HG03045 (cell line): ENCODE data around the gene MAP2K5.

Source experiments
- ATAC-seq: cut with Tn5 transposase; IDR thresholded peaks from one replicate; pipeline ENCODE4 v1.9.1; 2021; ENCODE audit warnings: mild to moderate bottlenecking, moderate library complexity; ENCODE audit not compliant: unreplicated experiment

Gene MAP2K5

DNA sequence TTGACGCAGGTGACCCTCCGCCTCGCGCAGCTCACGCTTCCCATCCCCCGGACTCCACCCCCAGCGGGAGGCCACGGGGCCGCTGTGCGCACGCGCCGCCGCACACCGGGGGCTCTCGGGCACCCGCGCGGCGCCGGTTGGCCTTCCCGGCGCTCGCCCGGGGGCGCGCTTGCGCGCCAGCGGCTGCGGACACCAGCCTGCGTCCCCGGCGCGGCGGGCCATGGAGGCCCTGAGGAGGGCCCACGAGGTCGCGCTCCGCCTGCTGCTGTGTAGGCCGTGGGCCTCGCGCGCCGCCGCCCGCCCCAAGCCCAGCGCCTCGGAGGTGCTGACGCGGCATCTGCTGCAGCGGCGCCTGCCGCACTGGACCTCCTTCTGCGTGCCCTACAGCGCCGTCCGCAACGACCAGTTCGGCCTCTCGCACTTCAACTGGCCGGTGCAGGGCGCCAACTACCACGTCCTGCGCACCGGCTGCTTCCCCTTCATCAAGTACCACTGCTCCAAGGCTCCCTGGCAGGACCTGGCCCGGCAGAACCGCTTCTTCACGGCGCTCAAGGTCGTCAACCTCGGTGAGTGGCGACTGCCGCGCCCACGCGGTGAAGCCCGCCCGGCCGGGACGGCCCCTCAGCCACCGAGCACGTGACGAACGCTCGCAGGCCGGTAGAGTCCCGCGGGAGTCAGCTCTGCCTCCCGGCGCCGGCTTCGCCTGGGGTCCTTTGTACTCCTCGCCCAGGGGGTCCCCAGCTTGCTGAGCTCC, 21.3 kb upstream of the MAP2K5 start, which contains the start of gene C15orf61:
Gene C15orf61 (plus strand): TSS at position 103 of the 754 bp plus-strand sequence. CDS start 118 bp downstream, at position 221.
- ATAC-seq = peak; percentile 82

DNA sequence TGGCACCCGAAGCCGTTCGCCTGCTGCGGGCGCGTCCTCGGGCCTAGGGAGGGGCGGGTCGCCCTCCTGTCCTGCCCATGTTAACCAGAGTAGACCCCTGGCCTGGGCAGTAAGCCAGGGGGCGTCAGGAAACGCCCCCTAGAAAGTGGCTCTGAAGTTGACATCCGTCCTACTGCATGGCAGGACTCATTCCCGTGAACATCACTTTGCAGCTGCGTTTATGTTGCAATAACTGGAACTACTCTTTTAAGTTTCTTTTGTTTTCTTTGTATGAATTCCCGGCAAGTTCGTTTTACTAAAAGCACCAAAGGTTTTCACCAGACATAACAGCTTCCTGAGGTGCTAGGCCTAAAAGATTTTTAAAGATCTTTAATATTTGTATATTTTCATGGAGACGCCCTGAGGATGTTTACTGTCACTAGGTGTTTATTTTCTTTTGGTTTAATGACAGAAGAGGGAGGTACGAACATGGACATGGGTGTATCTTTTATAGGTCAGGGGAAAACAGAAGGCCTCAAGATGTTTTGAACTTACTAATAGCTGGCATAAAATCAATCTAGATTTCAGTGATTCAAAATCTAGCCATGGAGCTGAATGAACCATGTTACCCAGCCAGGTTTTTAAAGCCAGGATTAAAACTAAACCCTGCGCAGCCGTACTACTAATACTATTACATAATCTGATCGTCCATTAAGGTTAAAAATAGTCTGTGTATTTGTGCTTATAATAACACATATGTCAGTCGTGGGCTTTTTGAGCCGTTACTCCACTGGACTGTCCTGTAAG, 20.5 kb upstream of the MAP2K5 start:
- ATAC-seq = no peak

DNA sequence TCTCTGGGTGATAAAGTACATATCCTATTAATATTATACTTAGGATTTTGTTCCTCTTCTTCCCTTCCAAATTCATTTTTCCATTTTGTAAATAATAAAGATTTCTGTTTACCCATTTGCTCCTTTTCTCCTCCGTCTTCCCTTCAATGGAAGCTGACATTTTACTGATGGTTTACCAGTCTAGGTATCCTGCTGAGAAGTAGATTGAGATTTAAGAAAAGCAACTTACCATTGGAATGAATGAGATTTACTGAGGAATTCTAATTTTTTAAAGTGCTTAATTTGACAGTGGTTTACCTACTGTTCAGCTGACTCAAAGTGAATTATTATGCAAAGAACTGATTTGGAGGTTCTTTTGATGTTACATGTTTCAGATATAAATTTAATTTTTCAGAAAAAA, 19.2 kb upstream of the MAP2K5 start:
- ATAC-seq = no peak

DNA sequence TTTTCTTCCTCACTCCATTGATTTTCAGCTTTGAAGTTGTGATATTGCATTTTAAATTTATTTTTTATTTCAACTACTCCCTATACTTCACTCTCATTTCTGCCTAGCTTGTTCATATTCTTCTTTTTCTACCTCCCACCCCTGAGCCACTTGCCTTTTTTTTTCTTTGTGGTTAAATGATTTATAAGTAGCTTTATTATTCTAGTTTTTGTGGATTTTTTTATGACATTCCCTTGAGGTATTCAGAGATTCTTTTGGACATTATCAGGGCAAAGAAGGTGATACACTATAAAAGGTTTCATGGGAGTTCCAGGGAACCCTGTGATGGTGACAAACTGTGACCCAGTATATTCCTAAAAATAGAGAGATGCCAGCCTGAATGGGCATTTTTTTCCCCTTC, 18.3 kb upstream of the MAP2K5 start:
- ATAC-seq = no peak

DNA sequence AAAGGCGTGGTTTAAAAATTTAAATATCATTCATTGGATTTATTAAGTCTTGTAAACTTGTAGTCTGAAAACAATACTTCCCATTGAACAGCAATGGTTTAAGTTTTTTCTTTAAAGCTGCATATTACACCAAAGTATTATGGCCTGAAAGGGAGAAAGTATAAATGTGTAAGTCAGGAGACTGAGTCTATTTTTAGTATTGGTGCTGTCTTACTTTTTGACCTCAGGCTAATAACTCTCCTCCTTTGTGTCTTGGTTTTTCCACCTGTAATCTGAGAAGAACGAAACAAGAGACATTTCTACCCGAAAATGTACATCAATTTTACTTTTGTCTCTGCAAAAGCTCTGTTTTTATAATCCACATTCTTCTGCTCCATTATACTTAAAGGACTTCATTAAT, 14.0 kb upstream of the MAP2K5 start:
- no peak for ATAC-seq

DNA sequence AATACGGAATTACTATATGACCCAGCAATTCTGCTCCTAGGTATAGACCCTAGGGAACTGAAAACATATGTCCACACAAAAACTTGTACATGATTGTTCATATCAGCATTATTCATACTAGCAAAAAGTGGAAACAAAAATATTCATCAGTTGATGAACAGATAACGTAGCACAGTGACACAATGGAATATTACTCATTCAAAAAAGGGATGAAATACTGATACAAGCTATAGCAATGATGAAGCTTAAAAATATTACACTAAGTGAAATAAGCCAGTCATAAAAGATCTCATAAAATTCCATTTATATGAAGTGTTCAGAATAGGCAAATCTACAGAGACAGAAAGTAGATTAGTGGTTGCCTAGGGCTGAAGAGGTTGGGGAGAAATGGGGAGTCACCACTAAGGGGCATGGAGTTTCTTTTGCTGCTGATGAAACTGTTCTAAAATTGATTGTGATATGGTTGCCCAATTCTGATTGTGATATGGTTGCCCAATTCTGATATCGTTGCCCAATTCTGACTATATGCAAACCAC, 11.1 kb upstream of the MAP2K5 start:
- no peak for ATAC-seq

DNA sequence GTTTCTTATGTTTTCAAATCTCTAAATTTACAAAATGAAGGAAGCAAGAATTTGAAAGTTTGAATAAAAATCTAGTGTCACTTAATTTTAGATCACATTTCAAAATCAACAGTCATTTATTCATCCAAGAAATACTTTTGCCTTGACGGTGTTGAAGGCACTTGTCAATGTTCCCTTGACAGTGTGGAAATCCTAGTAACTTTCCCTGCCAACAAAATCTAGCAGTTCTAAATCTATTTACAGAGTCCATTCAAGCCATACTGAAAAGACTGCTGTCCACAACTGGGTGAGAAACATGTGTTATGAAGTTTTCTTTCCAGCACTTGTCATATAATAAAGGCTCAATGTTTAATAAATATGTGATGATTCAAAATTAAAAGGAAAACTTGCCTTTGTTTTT, 8.6 kb upstream of the MAP2K5 start:
- no peak for ATAC-seq

DNA sequence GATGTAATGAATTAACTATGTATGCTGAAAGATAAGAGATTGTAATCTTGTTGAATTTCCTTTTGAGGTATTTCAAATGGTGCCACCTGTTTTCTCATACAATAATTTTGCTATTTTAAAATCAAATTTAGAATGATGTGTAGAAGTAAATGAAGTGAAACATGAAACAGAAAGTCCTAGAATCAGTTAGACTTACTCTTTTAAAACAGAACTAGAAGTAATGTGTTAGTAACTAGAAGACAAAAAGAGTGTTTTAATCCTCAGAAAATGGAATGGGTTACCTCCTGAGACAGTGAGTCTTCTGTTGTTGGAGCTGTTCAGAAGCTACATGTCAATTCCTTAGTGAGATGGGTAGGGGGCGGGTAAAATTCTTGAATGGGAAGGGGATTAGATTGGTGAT, 8.1 kb upstream of the MAP2K5 start:
- no peak for ATAC-seq

DNA sequence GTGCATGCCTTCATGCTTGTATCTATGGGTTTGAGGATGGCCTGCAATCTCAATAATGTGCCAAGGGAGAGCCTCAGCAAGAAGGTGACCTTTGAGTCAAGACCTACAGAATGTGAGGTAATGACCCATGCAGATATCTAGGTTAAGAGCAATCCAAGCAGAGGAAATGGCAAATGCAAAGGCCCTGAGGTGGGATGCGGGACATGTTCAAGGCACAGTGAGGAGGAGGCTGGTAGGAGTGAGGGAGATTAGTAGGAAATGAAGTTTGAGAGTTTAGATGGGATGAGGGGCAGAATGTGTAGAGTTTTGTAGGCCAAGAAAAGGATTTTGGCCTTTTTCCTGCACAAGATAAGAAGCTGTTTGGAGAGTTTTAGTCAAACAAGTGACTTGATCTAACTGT, 4.7 kb upstream of the MAP2K5 start:
- ATAC-seq = no peak

DNA sequence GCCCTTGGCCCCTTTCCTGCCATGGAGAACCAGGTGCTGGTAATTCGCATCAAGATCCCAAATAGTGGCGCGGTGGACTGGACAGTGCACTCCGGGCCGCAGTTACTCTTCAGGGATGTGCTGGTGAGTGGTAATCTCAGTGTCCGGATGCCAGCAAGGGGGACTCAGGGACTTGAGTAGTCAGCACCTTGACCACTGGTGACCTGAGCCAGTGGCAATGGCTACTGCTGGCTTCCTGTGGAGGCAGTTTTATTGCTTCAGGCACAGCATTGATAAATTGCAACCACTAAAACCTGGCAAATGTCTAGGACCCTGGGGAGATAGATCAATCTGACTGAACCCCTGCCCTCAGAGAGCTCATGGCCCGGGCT, 830 bp downstream of the MAP2K5 start:
- no peak for ATAC-seq

DNA sequence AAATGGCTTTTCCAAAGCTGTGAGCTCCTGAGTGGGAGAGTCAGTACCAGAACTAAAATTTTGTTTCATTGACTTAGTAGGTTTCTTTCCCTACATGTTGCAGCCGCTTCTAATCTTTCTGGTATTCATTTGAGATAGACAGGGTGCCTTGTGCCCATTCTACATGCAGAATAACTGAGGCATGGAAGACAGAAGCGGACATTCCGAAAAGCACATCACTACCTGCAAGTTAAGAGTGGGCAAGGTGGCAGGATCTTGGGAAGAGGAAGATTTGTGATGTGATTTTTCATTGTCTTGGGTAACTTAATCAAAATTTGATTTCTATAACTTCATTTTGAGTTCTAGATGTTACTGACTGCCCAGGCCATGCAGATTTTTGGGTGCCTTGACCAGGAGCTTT, 2.0 kb downstream of the MAP2K5 start:
- ATAC-seq = no peak

DNA sequence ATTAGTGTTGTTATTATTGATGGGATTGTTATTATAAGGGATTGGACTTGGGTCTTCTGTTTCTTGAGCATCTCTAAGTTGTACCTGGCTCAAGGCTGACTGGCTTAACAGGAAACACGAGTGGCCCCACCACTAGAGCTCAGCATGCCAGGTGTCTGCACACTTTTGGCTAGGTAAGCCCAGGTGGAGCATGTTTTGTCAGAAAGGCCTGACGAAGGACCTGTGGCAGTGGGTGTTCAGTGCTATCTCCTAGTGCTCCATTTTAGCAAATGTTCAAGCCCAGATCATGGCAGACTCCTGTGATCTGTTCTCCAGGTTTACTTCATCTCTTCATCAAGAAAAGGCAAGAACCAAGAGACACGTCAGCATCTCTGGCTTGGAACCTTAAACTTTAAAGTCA, 3.4 kb downstream of the MAP2K5 start:
- no peak for ATAC-seq

DNA sequence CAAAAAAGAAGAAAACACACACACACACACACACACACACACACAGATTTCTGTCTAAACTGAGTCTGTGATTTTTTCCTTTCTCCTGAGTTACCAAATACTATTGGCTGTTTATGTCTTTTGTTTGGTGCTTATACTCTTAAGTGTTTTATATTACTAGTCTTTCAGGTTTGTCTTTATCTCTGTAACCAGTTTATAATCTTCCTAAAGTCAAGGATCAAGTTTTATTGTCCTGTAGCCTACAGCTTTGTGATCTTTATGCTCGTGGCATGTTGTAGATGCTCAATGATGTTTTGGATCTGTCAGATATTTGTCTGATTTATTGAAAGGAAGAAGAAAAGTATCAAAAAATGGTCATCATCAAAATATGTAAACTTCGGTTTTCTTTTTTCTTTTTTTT, 4.6 kb downstream of the MAP2K5 start:
- ATAC-seq = no peak

DNA sequence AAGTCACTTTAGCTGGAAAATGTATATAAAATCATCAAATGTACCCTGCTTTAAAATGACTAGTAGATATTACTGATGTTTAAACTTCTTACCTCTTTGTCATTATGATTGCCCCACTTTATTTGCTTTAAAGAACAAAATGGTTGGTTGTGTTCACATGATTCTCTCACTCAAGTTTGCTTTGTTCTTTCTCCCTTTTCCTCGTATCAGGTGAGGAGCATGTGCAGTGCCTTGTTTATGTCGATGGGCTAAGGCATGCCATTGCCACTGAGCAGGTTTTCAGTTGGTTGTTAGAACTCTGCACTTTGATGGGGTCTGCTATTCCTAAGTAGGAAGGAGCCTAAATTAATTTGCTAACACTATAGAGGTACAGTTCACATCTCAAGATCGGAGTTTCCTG, 5.3 kb downstream of the MAP2K5 start:
- ATAC-seq = no peak

DNA sequence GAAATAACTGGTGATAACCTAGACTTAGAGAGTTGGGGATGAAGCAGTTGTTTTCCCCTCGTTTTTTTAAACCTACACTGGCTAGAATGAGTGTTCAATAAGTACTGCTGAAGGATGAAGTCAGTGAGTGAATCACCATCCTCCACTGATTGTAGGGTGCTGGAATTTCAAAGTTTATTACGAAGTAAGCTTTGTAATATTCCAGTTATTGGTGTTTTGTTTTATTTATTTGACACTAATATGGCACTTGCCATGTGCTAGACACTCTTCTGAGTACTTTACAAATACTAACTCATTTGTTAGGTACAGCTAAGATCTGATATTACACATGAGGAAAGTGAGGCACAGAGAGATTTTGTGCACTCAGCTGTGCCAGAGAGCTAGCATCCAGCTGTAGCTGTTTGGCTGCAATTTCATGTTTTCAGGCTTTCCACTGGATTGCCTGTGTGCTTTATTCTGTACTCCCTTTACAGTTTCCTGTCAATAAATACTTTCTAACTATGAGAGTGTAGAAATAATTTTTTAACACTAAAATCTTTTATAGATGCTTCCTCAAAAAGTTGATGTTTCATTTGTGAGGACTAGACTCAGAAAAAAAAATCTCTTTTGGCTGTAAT, 5.8 kb downstream of the MAP2K5 start:
- no peak for ATAC-seq

DNA sequence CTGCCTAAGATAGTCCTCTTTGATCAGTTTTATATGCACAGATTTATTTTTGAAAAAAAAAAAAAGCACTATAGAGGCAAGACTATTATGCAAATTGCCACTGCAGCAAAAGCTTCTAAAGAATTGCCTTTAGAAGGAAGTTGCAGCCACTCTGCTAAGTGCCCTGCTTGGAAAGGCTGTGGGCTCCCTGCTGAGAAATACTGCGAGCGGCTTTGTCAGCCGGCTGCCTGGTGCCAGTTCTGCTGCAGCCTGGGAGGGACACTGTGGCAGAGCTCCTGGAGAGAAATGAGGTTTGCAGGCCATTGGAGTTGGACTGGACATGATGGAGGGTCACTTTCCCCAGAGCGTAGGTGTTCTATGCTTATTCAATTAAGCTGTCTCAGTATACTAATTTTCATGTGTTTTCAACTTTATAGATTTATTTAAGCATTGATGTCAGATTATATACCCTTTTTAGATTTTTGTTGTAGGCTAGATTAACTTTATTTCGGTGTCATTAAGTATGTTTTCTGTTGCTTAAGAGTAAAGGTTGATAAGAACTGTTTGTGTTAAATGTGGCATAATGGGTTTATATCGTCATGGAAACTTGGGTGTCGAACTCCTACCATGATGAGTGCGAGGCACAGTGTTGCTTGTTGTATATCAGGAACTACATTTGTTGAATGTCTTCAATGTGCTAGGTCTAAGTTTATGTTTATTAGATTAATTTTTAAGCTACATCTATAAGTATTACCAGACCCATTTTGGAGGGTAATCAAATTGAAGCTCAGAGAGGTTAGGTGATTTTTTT, 6.6 kb downstream of the MAP2K5 start:
- no peak for ATAC-seq

DNA sequence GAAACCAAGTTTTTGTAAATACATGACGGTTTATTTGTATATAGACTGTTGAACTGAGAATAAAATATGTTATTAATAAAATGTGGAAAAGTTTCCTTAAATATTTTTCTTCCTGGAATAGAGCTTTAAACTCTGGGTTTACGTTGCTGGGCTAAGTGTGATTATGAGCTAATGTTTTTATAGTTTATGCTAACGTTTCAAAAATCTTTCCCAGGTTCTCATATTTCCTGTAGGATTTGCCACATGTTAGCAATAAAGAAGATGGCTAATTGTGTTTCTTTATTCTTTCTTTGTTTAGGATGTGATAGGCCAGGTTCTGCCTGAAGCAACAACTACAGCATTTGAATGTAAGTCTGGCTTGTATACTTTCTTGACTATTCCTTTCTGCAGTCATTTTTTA, 7.2 kb downstream of the MAP2K5 start:
- ATAC-seq = no peak

DNA sequence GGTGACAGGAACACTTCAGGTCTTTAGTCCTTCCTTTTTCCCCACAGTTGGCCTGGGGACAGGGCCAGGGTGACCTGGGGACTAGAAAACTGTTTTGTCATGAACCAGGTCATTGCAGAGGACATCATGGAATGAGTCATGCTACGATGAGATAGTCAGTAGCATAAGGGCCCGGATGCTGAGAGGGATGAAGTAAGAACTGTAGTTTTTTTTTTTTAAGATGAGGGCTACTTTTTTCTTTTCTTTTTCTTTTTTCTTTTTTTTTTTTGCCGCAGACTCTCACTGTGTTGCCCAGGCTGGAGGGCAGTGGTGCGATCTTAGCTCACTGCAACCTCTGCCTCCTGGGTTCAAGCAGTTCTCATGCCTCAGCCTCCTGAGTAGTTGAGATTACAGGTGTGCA, 8.0 kb downstream of the MAP2K5 start:
- no peak for ATAC-seq

DNA sequence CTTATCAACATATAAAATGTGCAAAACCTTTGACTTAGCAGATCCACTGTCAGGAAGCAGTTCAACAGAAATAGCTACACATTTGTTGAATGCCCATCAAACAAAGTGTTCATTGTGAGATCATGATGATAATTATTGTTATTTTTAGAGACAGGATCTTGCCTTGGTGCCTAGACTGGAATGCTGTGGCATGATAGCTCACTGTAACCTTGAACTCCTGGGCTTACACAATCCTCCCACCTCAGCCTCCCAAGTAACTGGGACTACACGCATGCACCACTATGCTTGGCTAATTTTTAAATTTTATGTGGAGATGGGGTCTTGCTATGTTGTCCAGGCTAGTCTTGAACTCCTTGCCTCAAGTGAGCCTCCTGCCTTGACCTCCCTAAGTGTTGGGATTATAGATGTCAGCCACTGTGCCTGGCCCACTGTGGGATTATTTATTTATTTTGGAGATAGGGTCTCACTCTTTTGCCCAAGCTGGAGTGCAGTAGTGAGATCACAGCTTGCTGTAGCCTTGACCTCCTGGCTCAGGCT, 8.8 kb downstream of the MAP2K5 start:
- no peak for ATAC-seq

DNA sequence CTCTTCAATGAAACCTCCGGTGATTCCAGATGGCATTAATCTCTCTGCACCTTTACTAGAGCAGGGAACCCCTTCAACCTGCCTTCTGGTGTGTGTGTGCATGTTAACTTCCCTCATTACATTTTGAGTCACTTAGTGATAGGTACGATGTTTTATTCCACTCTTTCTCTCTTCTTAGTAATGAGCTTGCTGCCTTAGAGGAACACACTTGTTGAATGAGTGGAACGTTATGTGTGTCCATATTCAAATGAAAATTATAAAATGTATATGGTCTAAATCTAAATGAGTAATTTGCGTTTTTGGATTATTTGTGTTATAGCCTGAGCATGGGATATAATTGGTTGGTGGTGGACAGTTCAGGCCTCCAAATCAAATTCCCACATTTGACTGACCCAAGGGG, 12.1 kb downstream of the MAP2K5 start:
- ATAC-seq = no peak
